NCI-H748 (cell line): ENCODE measurements around the gene WNK2.
"Not testable (repeated sequence)": the region's sequence is repeated elsewhere in the genome, so short reads cannot be mapped to it uniquely, and the experiment has no call there.

Source experiments
- DNase-seq: peaks from one replicate; lab custom pipeline; 2025; ENCODE audit not compliant: unreplicated experiment; lab: John Stamatoyannopoulos, UW

Gene WNK2

DNA sequence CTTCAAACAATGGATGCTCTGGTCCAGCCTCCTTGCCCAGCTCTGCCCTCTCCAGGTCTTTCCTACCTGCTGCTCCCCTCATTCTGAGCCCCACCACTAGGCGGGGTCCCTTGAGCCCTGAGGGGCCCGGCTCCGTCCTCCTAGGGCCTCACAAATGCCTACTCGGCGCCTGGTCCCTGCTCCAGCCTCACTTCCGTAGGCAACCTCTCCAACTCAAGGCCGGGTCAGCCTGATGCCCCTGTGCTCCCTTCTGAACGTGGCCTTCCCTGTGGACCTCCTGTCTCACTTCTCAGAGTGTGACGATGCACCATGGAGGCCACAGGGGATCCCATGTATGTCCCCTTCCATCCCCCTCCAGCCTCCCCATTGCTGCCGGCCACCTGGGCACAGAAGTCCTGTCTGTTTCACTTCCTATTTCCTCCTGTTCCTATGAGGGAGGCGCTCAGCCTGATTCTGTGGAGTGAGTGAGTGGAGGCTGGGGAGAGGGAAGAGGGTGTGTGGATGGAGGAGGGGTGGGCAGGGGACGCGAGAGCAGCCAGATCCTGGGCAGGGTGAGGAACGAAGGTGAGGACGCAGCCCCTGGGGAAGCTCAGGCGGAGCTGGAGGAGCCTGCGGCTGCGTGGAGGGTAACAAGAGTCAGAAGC is 140.4 kb downstream of the WNK2 start:
- no peak for DNase-seq

DNA sequence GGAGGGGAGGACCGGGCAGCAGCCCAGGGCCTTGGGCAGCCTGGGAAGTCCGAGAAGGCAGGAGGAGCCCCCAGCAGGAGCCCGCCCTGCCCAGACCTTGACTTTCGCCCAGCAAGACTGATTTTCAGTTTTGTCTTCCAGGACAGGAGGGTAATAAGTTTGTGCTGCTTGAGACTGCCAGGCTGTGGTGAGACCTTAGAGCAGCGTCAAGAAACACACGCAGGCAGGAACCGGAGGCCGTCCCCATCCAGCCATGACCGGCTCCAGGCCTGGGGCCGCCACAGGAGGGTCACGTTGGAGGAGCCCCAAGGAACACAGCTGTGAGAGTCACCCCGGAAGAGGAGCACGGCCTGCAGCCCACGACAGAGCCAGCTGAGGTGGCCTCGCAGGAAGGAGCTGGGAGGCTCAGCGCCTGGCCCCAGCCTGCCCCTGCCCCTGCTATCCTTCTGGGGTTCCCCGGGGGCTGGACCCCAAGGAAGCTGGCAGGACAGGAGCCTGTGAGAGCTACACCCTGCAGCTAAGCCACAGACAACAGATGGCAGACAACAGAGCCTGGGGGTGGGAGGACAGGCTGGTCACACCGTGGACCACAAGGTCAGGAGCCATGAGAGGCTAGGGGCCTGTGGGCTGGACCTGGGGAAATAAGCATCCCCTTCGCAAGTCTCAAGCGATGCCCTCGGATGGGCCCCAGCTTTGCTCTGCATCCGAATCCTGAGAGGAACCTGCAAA is 141.5 kb downstream of the WNK2 start:
- no peak for DNase-seq

DNA sequence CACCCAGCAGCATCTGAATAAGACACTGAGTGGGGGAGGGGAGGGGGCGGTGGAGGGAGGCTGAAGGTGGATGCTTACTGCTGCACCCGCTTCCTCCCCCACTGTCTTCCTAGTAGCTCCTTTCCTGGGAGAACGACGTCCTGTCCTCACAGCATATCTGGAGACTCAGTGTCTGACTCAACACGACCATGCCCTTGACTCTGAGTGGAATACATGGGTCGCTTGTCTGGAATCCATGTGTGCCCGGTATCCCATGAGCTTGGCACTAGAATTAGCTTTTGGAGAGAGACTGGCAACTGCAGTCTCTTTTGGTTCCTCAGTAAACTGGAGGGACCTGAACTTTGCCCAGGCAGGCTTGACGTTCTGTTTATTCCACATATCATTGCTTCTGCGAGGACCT is 142.1 kb downstream of the WNK2 start:
- no peak for DNase-seq

DNA sequence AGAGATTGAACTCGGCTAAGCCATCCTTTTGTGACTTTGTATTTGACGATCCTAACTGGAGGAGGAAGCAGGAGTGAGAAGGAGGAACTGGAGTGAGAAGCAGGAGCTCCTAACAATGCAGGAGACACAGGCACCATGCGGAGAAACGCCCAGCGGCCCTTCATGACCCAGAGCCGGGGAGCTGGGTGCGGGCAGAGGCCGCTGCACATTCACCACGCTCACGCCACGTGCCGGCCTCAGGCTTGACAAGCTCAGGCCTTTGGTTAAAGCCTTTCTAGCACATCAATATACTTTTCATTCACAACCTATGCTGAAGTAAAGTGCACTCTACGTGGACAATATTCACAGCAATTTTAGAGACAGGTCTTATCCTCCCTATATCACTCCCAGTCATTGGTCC is 142.7 kb downstream of the WNK2 start:
- no peak for DNase-seq

GRCh38 chr9:93329629-93330280 is 145.8 kb downstream of the WNK2 start:
- DNase-seq: peak; percentile 66

DNA sequence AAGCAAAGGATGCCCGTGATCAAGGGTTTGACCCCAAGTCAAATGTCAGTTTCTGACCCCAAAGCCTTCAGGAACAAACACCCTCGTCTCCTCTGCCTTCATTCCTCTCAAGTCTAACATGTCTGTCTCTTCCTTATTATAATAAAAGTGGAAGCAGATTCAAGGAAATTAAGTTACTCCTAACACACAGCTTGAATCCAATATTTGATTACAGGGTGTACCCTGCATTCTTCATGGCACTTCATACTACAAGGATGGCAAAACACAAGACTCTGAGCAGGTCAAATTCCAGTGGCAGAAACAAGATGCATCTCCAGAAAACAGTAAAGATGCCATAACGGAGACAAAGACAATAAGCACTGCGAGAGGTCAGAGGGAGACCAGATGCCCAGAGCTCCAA is 148.4 kb downstream of the WNK2 start:
- no peak for DNase-seq

- DNase-seq: no peak
These were observed 152.8 kb downstream of the WNK2 start for GRCh38 chr9:93336720-93337119.

- not testable (repeated sequence) for DNase-seq
These were observed 154.3 kb downstream of the WNK2 start for GRCh38 chr9:93338196-93338595.

- DNase-seq: no peak
These were observed 156.2 kb downstream of the WNK2 start for GRCh38 chr9:93340091-93340490.

DNA sequence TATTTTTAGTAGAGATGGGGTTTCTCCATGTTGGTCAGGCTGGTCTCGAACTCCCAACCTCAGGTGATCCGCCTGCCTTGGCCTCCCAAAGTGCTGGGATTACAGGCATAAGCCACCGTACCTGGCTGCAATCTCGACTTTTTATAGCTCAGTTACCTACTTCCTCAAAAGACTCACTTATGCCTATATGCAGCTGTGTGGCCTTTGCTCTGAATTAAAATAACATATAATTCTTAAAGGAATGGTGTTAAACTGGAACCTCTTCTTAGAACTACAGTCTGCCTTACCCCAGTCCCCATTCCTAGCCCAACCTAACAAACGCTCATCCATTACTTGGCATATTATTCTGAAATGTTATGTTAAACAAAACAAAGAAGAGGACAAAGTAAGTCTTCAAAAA is 157.9 kb downstream of the WNK2 start:
- not testable (repeated sequence) for DNase-seq

GRCh38 chr9:93342428-93342827 is 158.5 kb downstream of the WNK2 start:
- DNase-seq: peak; percentile 38

DNA sequence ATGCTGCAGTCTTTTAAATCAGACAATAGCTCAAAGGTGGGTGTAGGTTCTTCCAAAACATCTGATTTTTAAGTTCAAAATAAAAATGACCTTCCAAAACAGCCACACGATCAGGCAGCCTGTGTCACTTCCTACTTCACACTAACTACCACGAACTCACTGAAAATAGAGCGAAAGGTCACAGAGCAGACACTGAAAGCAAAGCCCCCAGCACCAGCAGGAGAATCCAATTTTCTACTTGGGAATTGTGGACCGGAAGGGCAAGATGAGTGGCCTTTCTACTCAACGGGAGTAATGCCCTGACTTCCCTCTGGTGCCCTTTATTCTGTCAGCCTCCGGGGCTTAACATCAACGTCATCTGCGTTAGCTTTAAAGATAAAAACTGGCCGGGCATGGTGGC is 159.7 kb downstream of the WNK2 start:
- no peak for DNase-seq

DNA sequence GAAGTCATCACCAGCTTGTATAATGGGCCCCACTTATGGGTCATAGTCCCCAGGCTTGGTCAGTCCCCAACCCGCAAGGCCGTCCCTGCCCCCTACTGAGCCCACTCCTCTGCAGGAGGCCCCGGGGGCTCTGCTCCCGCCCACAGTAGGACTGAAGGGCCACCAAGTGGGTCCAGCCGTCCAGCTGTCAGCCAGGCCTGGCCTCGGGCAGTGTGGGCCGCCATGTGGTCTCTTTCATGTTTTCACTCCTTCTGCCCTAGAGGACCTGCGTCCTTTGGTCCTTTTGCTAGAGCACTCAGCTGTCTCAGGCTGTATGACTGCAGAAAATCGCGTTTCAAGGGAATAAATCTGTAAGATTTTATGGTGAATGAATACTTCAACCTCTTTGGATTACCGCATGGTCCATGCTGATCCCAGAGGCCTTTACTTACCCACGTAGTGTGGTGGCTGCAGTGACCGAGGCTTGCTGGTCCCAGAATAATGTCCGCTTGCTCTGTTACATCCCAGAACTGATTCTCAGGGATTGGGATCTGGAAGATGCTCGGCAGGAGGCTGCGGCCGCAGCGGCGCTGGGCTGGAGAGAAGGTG is 161.8 kb downstream of the WNK2 start:
- DNase-seq: no peak

GRCh38 chr9:93346231-93347112 is 162.5 kb downstream of the WNK2 start:
- peak; percentile 54 for DNase-seq

- DNase-seq: not testable (repeated sequence)
These were observed 163.5 kb downstream of the WNK2 start for GRCh38 chr9:93347371-93347975.

- DNase-seq: not testable (repeated sequence)
These were observed 169.7 kb downstream of the WNK2 start for GRCh38 chr9:93353413-93354310.

- DNase-seq: no peak
These were observed 170.5 kb downstream of the WNK2 start for GRCh38 chr9:93354451-93354850.

GRCh38 chr9:93355827-93356226 is 171.9 kb downstream of the WNK2 start:
- DNase-seq: no peak

DNA sequence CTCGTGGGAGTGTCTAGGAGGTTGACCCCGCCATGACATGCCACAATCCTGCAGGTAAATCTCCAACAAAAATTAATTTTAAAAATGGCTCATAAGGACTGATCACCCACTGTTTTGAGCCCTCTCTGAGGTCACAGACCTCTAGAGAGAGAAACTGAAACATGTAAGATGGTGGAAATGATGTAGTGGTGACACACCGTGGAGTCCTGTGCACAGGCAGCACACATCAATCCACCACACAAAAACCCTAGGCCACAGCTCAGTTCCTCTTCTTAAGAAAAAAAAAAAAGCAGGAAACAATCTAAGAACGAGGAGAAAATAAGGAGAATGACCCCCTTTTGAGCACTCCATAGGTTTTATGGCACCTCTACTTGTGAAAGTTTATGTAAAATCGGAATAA is 173.7 kb downstream of the WNK2 start:
- DNase-seq: no peak
